ENCODE measurements around the gene ARPIN.
A peak's percentile ranks its signal among the peaks of the same experiment; 100 is the strongest.
"Not testable (repeated sequence)": the region's sequence is repeated elsewhere in the genome, so short reads cannot be mapped to it uniquely, and the experiment has no call there.

The ARPIN gene

DNA sequence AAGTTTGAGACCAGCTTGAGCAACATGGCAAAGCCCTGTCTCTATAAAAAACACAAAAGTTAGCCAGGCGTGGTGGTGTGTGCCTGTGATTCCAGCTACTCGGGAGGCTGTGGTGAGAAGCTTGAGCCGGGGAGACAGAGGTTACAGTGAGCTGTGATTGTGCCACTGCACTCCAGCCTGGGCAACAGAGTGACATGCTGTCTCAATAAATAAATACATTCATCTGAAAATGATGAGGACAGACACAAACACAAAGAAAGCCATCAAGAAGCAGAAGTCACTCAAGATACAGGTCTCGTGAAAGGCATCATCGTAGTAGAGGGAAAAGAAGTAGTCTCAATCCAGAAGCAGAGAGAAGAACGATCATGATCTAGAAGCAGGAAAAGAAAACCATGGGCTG is 37.0 kb downstream of the ARPIN start:
- DNase-seq = no peak

DNA sequence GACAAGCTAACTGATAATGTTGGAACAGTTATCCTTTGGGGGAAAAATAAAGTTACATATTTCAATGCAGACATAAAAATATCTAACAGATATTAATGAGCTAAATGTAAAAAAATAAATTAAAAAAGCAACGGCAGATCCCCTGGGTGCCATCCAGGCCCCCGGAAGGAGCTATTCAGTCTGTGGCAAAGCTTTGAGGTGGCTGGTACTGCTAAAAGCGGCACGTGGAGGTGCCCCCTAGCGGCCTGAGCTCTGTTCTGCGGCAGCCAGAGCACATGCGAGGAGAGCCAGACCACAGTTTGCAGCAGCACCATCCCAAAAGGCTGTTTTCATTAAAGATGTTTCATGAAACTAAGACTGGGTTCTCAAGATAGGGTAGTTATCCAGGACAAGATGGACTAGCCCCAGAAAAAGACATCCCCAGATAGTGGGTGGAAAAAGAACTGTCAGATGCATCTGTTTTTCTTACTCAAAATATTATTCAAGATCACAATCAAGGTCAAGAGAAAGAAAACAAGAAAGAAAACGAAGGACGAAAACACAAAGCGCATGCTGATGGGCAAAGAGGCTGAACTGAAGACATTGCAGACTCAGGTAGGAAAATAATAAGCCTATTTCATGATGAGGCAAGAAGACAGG is 37.7 kb downstream of the ARPIN start:
- DNase-seq = peak; percentile 48 to 82

DNA sequence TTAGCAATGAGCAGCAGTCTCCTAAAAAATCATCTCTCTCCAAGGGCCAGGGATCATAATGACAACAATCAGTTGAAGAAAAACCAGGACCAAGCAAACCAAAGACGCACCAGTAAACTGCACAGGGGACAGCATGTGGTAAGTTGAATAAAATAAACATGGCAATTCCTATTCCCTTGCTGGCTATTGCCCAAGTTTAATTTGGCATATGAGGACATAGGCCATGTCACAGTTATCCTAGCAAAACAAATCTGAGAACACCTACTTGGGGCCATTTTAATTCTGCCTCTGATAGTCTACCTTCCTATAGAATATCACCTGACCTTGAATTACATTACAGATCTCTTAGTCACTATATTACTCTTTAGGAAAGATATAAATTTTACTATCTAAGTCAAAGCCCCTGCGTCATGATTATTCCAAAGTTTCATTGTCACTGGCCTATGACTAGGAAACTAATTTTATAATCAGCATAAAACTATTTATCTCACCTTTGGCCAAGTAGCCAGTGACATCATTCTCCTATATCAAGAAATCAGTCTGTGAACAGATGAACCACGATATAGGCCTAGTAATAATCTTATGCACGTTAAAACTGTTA is 42.0 kb downstream of the ARPIN start:
- no peak for DNase-seq

DNA sequence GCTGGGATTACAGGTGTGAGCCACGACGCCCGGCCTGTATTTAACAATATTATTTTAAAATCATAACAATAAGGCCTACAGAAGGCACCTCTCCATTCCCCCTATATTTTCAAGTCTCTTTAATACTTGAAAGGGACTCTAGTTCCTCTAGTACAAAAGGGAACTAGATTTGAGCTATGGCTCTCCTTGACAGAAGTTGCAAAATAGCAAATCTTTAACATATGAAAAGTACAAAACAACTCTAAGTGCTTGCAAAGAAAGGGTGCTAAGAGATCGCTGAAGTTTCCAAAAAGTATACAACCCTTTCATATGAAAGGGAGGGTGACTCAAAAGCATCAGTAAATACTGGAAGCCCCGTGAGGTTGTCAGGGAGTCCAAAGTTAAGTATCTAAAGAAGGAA is 42.7 kb downstream of the ARPIN start:
- no peak for DNase-seq

DNA sequence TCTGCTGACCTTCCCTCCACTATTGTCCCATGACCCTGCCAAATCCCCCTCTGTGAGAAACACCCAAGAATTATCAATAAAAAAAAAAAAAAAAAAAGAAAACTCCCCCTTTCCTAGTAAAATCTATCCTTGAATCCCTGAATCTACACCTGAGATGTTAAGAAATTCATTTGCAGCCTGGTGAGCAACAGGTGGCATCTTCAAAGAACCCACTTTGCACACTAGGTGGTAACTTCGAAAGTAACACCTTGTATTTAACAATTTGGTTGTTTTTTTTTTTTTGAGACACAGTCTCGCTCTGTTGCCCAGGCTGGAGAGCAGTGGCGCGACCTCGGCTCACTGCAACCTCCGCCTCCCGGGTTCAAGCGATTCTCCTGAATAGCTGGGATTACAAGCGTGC is 43.3 kb downstream of the ARPIN start:
- not testable (repeated sequence) for DNase-seq

DNA sequence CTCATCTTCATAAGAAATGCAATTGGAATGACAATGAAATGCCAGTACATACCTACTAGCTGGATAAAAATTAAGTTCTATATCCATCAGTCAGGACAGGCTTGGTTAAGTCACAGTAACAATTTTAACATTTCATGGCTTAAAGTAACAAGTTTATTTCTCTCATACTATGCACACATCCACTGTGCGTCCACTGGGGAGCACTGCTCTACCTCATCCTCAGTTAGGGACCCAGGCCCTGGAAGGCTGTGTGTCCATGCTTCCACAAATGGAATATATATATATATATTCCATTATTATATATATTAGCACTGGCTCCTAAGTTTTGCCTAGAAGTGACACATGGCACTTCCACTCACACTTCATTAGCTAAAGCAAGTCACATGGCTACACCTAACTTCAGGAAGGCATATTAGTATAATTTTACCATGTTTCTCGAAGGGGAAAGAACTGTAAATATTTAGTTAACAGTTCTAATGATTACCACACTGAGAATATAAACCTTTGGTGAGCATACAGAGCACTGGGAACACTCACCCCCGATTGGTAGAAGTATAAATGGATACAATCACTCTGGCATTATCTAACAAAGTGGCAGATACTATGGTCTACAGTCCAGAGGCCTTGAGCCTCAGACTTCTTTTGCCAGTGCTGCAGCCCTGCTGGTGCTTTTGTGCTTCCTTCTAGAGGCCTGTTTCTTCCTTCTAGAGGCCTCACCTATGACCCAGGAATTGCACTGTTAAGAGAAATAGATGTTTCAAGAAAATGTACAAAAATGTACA is 47.6 kb downstream of the ARPIN start:
- DNase-seq = no peak

DNA sequence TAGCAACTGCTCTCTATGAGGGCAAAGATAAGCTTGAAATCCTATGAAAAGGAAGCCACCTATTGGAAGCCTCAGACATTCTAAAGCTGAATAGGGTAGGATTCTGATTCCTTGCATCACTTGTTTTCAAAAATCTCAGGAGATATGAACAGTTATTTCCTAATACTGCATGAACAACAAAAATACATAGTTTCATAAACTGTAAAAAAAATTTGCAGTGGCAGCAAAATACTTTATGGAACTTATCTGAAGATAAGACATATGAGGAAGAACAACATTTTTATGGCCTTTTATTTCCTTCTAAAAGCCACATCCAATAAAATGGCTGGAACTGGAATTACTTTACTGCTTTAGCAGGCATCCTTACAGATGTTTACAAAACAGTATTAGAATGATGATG is 48.8 kb downstream of the ARPIN start:
- DNase-seq = no peak

DNA sequence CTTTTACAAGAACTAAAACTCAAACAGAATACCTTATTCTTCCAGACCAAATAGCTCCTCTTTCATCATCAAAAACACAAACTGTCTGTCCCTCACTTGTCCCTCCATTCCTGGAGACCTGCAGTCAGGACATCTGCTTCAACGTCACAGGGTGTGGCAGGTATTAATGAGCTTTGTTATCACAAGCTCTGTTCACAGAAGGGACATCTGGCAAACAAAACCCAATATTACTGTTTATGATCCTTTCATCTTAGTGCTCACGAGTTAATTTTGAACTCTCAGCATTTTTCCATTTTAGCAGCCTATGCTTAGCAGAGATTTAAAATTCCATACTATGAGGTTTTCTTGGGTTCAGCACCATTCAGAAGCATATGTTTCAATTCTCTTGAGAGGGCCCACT is 51.9 kb downstream of the ARPIN start:
- DNase-seq = no peak

DNA sequence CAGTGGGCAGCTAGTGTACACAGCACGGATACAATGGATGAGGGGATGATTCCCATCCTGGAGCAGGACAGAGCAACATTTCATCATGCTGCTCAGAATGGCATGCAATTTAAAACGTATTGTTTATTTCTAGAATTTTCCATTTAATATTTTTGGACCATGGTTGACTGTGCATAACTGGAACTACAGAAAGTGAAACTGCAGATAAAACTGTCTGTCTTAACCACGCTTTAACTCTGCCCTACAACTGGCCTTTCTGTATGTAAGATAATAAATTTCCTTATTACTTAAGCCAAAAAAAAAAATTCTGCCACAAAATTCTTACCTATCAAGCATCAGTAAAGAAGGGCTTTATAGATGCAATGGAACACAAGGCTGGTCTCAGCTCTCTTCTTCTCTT is 52.3 kb downstream of the ARPIN start:
- DNase-seq = no peak

DNA sequence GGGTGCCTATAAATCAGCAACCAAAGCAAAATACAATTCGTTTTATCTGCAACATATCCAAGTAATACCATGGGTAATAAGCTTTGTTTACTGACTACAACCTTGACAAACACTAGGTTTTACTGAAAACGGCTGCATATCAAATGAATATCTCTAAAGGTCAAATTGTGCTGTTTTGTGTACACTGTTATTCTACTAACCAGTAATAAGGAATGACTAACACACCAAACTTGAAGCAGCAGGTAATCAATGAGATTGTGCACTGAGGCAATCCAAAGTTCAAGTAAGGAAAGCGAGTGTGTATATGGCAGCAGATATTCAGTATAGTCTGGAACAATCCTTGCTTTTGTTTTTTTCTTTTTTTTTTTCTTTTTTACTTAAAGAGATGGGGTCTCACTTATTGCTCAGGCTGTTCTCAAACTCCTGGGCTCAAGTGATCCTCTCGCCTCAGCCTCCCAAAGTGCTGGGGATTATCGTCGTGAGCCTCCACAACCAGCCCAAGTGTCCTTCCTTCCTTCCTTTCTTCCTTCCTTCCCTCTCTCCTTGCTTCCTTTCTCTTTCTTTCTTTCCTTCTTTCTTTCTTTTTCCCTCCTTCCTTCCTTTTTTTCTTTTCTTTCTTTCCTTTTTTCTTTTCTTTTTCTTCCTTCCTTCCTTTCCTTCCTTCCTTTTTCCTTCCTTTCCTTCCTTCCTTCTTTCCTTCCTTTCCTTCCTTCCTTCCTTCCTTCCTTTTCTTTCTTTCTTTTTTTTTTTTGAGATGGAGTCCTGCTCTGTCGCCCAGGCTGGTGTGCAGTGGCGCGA is 53.9 kb downstream of the ARPIN start:
- DNase-seq = no peak

DNA sequence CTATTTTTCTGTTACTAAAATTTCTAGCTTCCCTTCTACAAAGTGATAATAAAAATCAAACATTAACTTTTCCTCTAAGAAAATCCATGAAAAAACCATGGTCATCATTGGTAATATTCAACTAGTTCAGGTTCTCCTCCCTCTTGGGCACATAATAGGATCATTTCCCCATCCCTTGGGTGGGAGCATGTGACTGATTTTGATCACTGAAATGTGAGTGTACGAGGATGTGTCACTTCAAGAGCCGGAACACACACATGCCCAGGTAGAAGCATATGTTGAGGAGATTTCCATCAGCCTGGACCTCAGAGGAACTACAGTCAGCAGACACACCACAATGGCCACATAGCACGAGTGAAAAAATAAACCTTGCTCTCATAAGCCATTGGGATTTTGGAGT is 55.1 kb downstream of the ARPIN start:
- no peak for DNase-seq

DNA sequence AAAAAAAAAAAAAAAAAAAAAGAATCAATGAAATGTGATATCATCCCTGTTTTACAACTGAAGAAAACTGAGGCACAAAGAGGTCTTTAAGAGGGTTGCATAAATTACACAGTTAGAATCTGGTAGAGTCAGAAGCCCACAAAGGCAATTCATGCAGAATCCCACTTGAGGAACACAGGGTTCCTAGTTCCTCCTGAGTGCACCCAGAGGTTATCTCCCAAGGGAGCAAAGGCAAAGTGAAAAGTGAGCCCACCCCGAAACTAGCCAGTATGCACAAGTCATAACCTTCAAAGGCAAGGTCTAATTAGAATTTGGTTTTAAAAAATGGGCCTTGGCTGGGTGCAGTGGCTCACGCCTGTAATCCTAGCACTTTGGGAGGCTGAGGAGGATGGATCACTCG is 56.8 kb downstream of the ARPIN start:
- no peak for DNase-seq

DNA sequence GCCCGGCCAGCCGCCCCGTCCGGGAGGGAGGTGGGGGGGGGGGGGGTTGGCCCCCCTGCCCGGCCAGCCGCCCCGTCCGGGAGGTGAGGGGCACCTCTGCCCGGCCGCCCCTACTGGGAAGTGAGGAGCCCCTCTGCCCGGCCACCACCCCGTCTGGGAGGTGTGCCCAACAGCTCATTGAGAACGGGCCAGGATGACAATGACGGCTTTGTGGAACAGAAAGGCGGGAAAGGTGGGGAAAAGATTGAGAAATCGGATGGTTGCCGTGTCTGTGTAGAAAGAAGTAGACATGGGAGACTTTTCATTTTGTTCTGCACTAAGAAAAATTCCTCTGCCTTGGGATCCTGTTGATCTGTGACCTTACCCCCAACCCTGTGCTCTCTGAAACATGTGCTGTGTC is 57.9 kb downstream of the ARPIN start:
- DNase-seq = not testable (repeated sequence)

DNA sequence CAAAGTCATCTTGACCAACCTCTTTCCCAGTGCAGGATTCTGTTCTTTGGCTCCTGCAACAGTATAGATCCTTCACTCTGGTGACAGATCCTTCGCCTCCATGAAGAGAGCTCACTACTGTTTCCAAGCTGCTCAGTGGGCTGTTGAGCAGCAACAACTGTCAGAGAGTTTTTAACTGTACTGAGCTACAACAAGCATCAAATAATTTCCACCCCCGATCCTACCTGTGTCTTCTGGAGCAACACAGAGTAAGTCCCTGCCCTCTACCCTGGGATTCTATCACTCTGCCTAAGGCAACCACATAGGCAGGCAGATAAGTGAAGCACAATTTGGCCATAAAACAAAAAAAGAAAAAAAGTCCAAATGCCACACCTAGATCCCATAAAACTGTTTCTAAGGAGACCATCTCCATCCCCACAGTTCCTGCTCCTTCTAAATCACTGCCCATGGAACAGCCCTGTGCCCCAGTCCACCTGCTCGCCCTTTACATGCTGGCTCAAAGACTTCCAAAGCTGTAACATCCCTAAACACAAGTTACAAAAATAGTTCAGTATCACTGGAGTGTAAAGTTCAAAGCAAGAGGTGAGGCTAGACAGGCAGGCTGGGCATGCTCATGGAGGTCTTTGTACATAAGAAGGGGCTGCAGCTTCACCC is 60.3 kb downstream of the ARPIN start:
- DNase-seq = no peak

DNA sequence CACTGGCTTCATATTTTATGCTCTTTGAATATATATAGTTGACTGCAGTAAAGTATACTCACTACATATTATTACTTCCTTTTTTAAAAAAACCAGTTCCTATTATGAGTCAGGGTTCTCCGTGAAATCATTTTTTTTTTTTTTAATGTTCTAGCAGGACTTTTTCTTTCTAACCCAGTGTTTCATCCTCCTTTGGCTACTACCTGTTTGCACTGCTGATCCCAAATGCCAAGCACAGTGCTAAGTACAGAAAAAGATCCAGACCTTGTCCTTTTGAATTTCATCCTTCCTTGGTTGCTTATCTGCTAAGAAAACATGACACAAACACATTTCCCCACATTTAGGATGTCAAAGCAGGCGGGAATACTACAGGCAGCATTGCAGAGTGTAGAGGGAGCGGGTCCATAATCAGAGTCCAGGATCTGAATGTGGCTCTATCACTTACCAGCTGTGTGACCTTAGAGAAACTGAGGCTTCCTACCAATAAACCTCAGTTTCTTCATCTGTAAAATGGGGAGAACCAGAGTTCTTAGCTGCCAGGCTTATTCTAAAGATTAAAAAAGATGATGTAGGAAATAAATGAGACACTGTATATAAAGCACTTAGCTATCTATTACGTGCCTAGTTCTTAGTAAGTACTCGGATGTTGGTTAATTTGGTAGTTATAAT is 60.9 kb downstream of the ARPIN start:
- DNase-seq = no peak

DNA sequence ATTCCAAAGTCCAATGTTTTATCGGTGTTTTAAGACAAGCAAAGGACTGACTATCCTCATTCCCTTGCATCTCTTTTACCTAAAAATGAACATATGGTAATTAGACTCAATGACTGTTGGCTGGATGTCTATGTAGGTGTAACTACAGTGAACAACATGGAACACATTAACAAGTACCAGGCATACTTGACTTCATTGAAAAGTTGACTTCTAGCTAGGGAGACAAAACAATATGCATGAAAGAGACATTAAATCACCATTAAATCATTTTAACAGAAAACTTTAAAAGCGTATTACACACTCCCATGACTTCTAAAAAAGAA is 63.8 kb downstream of the ARPIN start:
- DNase-seq = no peak

DNA sequence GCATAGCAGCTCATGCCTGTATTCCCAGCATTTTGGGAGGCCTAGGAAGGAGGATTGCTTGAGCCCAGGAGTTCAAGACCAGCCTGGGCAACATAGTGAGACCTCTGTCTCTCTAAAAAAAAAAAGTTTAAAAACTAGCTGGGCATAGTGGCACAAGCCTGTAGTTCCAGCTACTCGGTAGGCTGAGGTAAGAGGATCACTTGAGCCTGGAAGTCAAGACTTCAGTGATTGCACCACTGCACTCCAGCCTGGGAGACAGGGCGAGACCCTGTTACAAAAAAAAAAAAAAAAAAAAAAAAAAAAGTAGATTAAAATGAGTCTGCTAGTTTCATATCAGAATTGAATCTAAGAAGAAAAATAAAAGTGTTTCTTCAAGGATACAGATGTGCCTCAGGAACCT is 65.7 kb downstream of the ARPIN start:
- DNase-seq = no peak

DNA sequence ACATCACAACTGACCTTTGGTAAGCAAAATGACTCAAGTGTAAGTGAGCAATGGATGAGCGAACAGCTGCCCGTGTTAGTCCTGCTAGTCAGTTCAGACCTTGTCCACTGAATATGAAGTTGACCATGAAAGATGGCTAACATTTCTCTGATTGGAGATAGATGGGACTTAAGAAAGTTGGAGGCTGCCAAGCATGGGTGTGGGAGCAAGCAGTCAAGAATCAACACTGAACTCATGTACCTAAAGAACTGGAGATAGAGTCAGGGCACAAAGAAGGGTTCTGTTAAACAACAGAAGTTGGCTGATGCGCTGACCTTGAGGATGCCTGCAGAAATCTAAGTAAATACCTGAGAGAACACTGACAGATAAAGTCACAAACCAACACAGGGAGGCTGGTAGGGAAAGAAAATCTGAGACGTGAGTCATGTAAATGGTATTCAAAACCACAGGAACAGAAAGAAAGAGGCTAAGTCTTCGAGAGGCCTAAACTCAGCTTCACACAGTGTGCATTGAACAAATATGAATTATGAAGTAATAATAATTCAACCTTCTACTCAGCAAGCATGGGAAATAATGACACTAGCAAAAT is 67.4 kb downstream of the ARPIN start:
- peak; percentile 69 to 95 for DNase-seq
